Measurements from ENCODE around the gene DTNB.

DNA sequence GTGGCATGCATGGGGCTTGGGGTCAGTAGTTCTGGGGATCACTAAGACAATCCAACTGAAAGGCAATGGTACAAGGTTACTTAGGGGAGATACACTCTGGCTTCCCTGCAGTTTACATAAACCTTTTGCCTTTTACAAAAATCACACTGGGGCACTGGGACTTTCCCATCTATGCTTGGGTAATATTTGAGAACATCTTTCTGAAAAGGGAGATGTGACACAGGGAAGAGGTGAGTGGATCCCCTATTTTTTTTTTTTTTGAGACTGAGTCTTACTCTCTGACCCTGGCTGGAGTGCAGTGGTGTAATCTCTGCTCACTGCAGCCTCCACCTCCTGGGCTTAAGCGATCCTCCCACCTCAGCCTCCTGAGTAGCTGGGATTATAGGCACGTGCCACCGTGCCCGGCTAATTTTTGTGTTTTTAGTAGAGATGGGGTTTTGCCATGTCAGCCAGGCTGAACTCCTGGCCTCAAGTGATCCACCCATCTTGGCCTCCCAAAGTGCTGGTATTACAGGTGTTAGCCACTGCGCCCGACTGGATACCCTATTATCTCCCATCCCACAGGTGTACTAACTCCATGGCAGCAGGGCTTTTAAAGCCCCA, 248.8 kb downstream of the DTNB start:
- TF ChIP-seq, protein P1, sequence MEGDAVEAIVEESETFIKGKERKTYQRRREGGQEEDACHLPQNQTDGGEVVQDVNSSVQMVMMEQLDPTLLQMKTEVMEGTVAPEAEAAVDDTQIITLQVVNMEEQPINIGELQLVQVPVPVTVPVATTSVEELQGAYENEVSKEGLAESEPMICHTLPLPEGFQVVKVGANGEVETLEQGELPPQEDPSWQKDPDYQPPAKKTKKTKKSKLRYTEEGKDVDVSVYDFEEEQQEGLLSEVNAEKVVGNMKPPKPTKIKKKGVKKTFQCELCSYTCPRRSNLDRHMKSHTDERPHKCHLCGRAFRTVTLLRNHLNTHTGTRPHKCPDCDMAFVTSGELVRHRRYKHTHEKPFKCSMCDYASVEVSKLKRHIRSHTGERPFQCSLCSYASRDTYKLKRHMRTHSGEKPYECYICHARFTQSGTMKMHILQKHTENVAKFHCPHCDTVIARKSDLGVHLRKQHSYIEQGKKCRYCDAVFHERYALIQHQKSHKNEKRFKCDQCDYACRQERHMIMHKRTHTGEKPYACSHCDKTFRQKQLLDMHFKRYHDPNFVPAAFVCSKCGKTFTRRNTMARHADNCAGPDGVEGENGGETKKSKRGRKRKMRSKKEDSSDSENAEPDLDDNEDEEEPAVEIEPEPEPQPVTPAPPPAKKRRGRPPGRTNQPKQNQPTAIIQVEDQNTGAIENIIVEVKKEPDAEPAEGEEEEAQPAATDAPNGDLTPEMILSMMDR (IDR thresholded peaks at IDR 0.05): no peak
- TF ChIP-seq POLR2A (IDR thresholded peaks at IDR 0.05): no peak
